Measurements from ENCODE around the gene TCF25. TPM values are rescaled to one million over a fixed set of nuclear protein-coding genes. Genes with fewer than 3 reads are reported as not detected.

The TCF25 gene
- polyA plus RNA-seq, 1 experiment, result 156 TPM

GRCh38 chr16:89910717-89911354 is 37.4 kb downstream of the TCF25 start:
- Histone ChIP-seq H3K27me3 (ENCODE audit: control insufficient read depth, insufficient read depth, low read length) (no peaks in the 10 kb centered on the region), H3K9me3 (ENCODE audit: control insufficient read depth, insufficient read depth, low read length) (peaks cover 17% of the 10 kb centered on the region), H3K27ac (ENCODE audit: low read depth, low read length) (no peak overlapping the region), H3K4me3 (ENCODE audit: low read depth, low read length) (no peak overlapping the region)
- DNase-seq (ENCODE audit: low read depth, low spot score), result no peak
- ChIA-PET CTCF (interaction anchor here (0.6 to 2.0 kb wide), 14 partner anchors 8 to 211 kb away, joined by 3 to 13 read pairs (median 5); partner anchors contain the start of genes MC1R and TUBB3), POLR2A (interaction anchor here (0.8 to 2.5 kb wide), 3 partner anchors 11 to 37 kb away, joined by 3 to 13 read pairs (median 3); partner anchors contain the start of genes TCF25 and TUBB3)
- TF ChIP-seq CTCF (IDR thresholded peaks at IDR 0.05; ENCODE audit: low read depth, low read length), result no peak

GRCh38 chr16:89911375-89911774 is 38.0 kb downstream of the TCF25 start:
- ChIA-PET POLR2A (interaction anchor here (2.5 kb wide), 1 partner anchor 11 kb away, joined by 13 read pairs; the partner anchor contains the start of gene TUBB3), CTCF (interaction anchor here (1.6 to 2.0 kb wide), 4 partner anchors 8 to 211 kb away, joined by 3 to 13 read pairs (median 8); partner anchors contain the start of gene MC1R)
- Histone ChIP-seq H3K27ac (ENCODE audit: low read depth, low read length) (no peak overlapping the region), H3K27me3 (ENCODE audit: control insufficient read depth, insufficient read depth, low read length) (no peaks in the 10 kb centered on the region), H3K4me3 (ENCODE audit: low read depth, low read length) (no peak overlapping the region), H3K9me3 (ENCODE audit: control insufficient read depth, insufficient read depth, low read length) (peaks cover 12% of the 10 kb centered on the region)
- DNase-seq (ENCODE audit: low read depth, low spot score), result no peak
- TF ChIP-seq CTCF (IDR thresholded peaks at IDR 0.05; ENCODE audit: low read depth, low read length), result no peak

- no peak for TF ChIP-seq CTCF (IDR thresholded peaks at IDR 0.05; ENCODE audit: low read depth, low read length)
- POLR2A ChIA-PET, result interaction anchor here (1.4 to 2.5 kb wide), 2 partner anchors 10 kb away, joined by 5 to 13 read pairs; partner anchors contain the start of gene TUBB3
- no peak overlapping the region for H3K4me3 ChIP-seq (ENCODE audit: low read depth, low read length)
- peaks cover 4% of the 10 kb centered on the region; the same call in 1 of the 2 replicates for H3K9me3 ChIP-seq (ENCODE audit: control insufficient read depth, insufficient read depth, low read length)
- no peaks in the 10 kb centered on the region for H3K27me3 ChIP-seq (ENCODE audit: control insufficient read depth, insufficient read depth, low read length)
- no peak overlapping the region for H3K27ac ChIP-seq (ENCODE audit: low read depth, low read length)
- CTCF ChIA-PET, result interaction anchor here (1.6 kb wide), 1 partner anchor 24 kb away, joined by 3 read pairs; no protein-coding TSS in a partner anchor
- DNase-seq (ENCODE audit: low read depth, low spot score), result no peak
Measured at GRCh38 chr16:89912143-89912542, 38.8 kb downstream of the TCF25 start.

GRCh38 chr16:89912627-89913026 is 39.2 kb downstream of the TCF25 start:
- POLR2A ChIA-PET, result interaction anchor here (1.4 kb wide), 1 partner anchor 10 kb away, joined by 5 read pairs; the partner anchor contains the start of gene TUBB3
- no peak overlapping the region for H3K4me3 ChIP-seq (ENCODE audit: low read depth, low read length)
- DNase-seq (ENCODE audit: low read depth, low spot score), result no peak
- CTCF ChIA-PET, result no interaction called here
- no peaks in the 10 kb centered on the region for H3K27me3 ChIP-seq (ENCODE audit: control insufficient read depth, insufficient read depth, low read length)
- peaks cover 4% of the 10 kb centered on the region; the same call in 1 of the 2 replicates for H3K9me3 ChIP-seq (ENCODE audit: control insufficient read depth, insufficient read depth, low read length)
- no peak overlapping the region for H3K27ac ChIP-seq (ENCODE audit: low read depth, low read length)
- no peak for TF ChIP-seq CTCF (IDR thresholded peaks at IDR 0.05; ENCODE audit: low read depth, low read length)
